H9 (cell line): ENCODE data around the gene CDX2. TPM values are rescaled to one million over a fixed set of nuclear protein-coding genes. Genes with fewer than 3 reads are reported as not detected.
A peak's percentile ranks its signal among the peaks of the same experiment; 100 is the strongest.

Source experiments
- DNase-seq: peaks from one replicate; pipeline ENCODE4 v3.0.0-alpha.2; 2017
- H2AFZ ChIP-seq: one replicate; pipeline ENCODE4 v1.6.1; 2013; ENCODE audit warnings: mild to moderate bottlenecking, low read length, control low read depth, moderate library complexity
- H2AK5ac ChIP-seq: 2 replicates; pipeline ENCODE4 v1.6.1; 2013; ENCODE audit warnings: low read length, control low read depth, mixed read lengths; ENCODE audit not compliant: insufficient read length
- H2BK120ac ChIP-seq: one replicate; pipeline ENCODE4 v1.6.1; 2013; ENCODE audit warnings: low read depth, mild to moderate bottlenecking, low read length, control low read depth, inconsistent platforms; ENCODE audit not compliant: poor library complexity, severe bottlenecking
- H2BK12ac ChIP-seq: 2 replicates; pipeline ENCODE4 v1.6.1; 2013; ENCODE audit warnings: low read length, control low read depth, mixed read lengths, low read depth; ENCODE audit not compliant: insufficient read length
- H2BK15ac ChIP-seq: 2 replicates; pipeline ENCODE4 v1.6.1; 2013; ENCODE audit warnings: low read depth, low read length, control low read depth
- H2BK20ac ChIP-seq: one replicate; pipeline ENCODE4 v1.6.1; 2013; ENCODE audit warnings: low read depth, mild to moderate bottlenecking, low read length, control low read depth, inconsistent platforms; ENCODE audit not compliant: poor library complexity, severe bottlenecking
- H2BK5ac ChIP-seq: 2 replicates; pipeline ENCODE4 v1.6.1; 2013; ENCODE audit warnings: low read length, control low read depth, mixed read lengths; ENCODE audit not compliant: insufficient read length
- H3K14ac ChIP-seq: 2 replicates; pipeline ENCODE4 v1.6.1; 2013; ENCODE audit warnings: low read length, control low read depth; ENCODE audit not compliant: insufficient read depth
- H3K18ac ChIP-seq: 2 replicates; pipeline ENCODE4 v1.6.1; 2013; ENCODE audit warnings: low read depth, mild to moderate bottlenecking, mixed read lengths, low read length, control low read depth; ENCODE audit not compliant: insufficient read length
- H3K23ac ChIP-seq: 2 replicates; pipeline ENCODE4 v1.6.1; 2013; ENCODE audit warnings: low read length, control low read depth, mixed read lengths, low read depth; ENCODE audit not compliant: insufficient read length
- H3K23me2 ChIP-seq: 2 replicates; pipeline ENCODE4 v1.6.1; 2013; ENCODE audit warnings: low read depth, mild to moderate bottlenecking, mixed read lengths, low read length, control low read depth; ENCODE audit not compliant: insufficient read length, poor library complexity, severe bottlenecking
- H3K27ac ChIP-seq: 2 replicates; pipeline ENCODE4 v1.5.1; 2013; ENCODE audit warnings: low read length, control low read depth, mixed read lengths, low read depth; ENCODE audit not compliant: insufficient read length
- H3K27me3 ChIP-seq: 2 replicates; pipeline ENCODE4 v1.6.1; 2013; ENCODE audit warnings: low read length, control low read depth, inconsistent platforms; ENCODE audit not compliant: insufficient read depth
- H3K4ac ChIP-seq: 2 replicates; pipeline ENCODE4 v1.6.1; 2013; ENCODE audit warnings: low read depth, mild to moderate bottlenecking, control low read depth, inconsistent platforms, low read length, moderate library complexity
- H3K4me1 ChIP-seq: 2 replicates; pipeline ENCODE4 v1.6.1; 2013; ENCODE audit warnings: low read length, control low read depth, inconsistent platforms; ENCODE audit not compliant: insufficient read depth
- H3K4me2 ChIP-seq: 2 replicates; pipeline ENCODE4 v1.6.1; 2013; ENCODE audit warnings: low read length, control low read depth, mixed read lengths; ENCODE audit not compliant: insufficient read length, insufficient read depth
- H3K56ac ChIP-seq: 2 replicates; pipeline ENCODE4 v1.6.1; 2013; ENCODE audit warnings: low read depth, mild to moderate bottlenecking, mixed read lengths, low read length, control low read depth; ENCODE audit not compliant: insufficient read length
- H3K79me1 ChIP-seq: 2 replicates; pipeline ENCODE4 v1.6.1; 2013; ENCODE audit warnings: low read depth, mild to moderate bottlenecking, moderate library complexity, low read length, control low read depth, inconsistent platforms; ENCODE audit not compliant: insufficient read depth, poor library complexity, severe bottlenecking
- H3K79me2 ChIP-seq: 2 replicates; pipeline ENCODE4 v1.6.1; 2013; ENCODE audit warnings: low read length, control low read depth, inconsistent platforms; ENCODE audit not compliant: insufficient read depth
- H3K9ac ChIP-seq: 2 replicates; pipeline ENCODE4 v1.6.1; 2013; ENCODE audit warnings: low read length, control low read depth, mixed read lengths; ENCODE audit not compliant: insufficient read length; ENCODE audit errors: extremely low read depth
- H3K9me3 ChIP-seq: one replicate; pipeline ENCODE4 v1.6.1; 2013; ENCODE audit warnings: low read depth, low read length, inconsistent platforms; ENCODE audit not compliant: control insufficient read depth
- H3T11ph ChIP-seq: one replicate; pipeline ENCODE4 v1.6.1; 2013; ENCODE audit warnings: mild to moderate bottlenecking, low read length, control low read depth, inconsistent platforms
- H4K20me1 ChIP-seq: one replicate; pipeline ENCODE4 v1.6.1; 2013; ENCODE audit not compliant: control insufficient read depth, insufficient read length, insufficient read depth
- H4K5ac ChIP-seq: 2 replicates; pipeline ENCODE4 v1.6.1; 2013; ENCODE audit warnings: low read depth, mild to moderate bottlenecking, mixed read lengths, low read length, control low read depth; ENCODE audit not compliant: insufficient read length
- H4K8ac ChIP-seq: replicated peaks from 2 replicates; pipeline ENCODE4 v1.6.1; 2013; ENCODE audit warnings: low read length, control low read depth, mixed read lengths, low read depth; ENCODE audit not compliant: insufficient read length
- H4K91ac ChIP-seq: 2 replicates; pipeline ENCODE4 v1.6.1; 2013; ENCODE audit warnings: low read depth, mild to moderate bottlenecking, moderate library complexity, mixed read lengths, low read length, control low read depth; ENCODE audit not compliant: insufficient read length
- H3K27ac Mint-ChIP-seq, 3 experiments: 2 replicates in 2 of 3; 3 replicates in 1 of 3; pipeline ENCODE4 v1.8.0; 2020 to 2021; ENCODE audit warnings: mixed read lengths in 3 of 3, mild to moderate bottlenecking in 1 of 3, moderate library complexity in 1 of 3
- H3K27me3 Mint-ChIP-seq: 2 replicates; pipeline ENCODE4 v1.8.0; 2021; ENCODE audit warnings: low read depth, mild to moderate bottlenecking, moderate library complexity, mixed read lengths
- H3K36me3 Mint-ChIP-seq, 3 experiments: 2 replicates in 2 of 3; 3 replicates in 1 of 3; pipeline ENCODE4 v1.8.0; 2020 to 2021; ENCODE audit warnings: low read depth in 3 of 3, mixed read lengths in 3 of 3; ENCODE audit not compliant: insufficient read depth in 1 of 3
- H3K4me1 Mint-ChIP-seq, 2 experiments: 2 replicates each; pipeline ENCODE4 v1.8.0; 2020; ENCODE audit warnings: mixed read lengths in 2 of 2
- H3K4me3 Mint-ChIP-seq, 2 experiments: 2 replicates in 1 of 2; 3 replicates in 1 of 2; pipeline ENCODE4 v1.8.0; 2020 to 2021; ENCODE audit warnings: mild to moderate bottlenecking in 2 of 2, mixed read lengths in 2 of 2, moderate library complexity in 1 of 2
- H3K9me3 Mint-ChIP-seq, 2 experiments: 2 replicates in 1 of 2; 3 replicates in 1 of 2; pipeline ENCODE4 v1.8.0; 2020; ENCODE audit warnings: mild to moderate bottlenecking in 2 of 2, mixed read lengths in 2 of 2, moderate library complexity in 1 of 2
- CTCF ChIP-seq: fragments of 200-600 bp; sonication (generic); conservative IDR thresholded peaks from 3 replicates; pipeline ENCODE4 v1.8.0; 2021; ENCODE audit warnings: antibody characterized with exemption, mild to moderate bottlenecking
- WGBS: extraction: QIAGEN DNeasy Blood & Tissue Kit; methylation state at CpG from one replicate; pipeline ENCODE4 v1.1.7; 2013; ENCODE audit warnings: missing lambda C conversion rate, low lambda C conversion rate, mixed read lengths; ENCODE audit not compliant: insufficient read length; ENCODE audit errors: extremely low coverage; 5-methylcytosine and 5-hydroxymethylcytosine counted together
- total RNA-seq: library from RNA; stranded (reverse); gene quantifications from 2 replicates; pipeline ENCODE4 v1.2.1, GENCODE V29; 2021

Gene CDX2
- total RNA-seq, 1 experiment from 2014 or later: not detected

- Histone ChIP-seq H4K91ac (no peak overlapping the region), H3K27ac (no peak overlapping the region), H3K9me3 (no peaks in the 10 kb centered on the region), H3K18ac (no peak overlapping the region), H2AFZ (no peak overlapping the region), H3K4me1 (no peaks in the 10 kb centered on the region; the same call in 1 of the 2 replicates), H3K14ac (no peak overlapping the region), H3K4me2 (no peak overlapping the region), H2AK5ac (no peak overlapping the region), H4K20me1 (peaks cover 6% of the 10 kb centered on the region), H3K23me2 (no peaks in the 10 kb centered on the region), H4K8ac (no peak overlapping the region), H3K27me3 (peaks cover 99% of the 10 kb centered on the region), H3K9ac (no peak overlapping the region), H2BK15ac (no peak overlapping the region), H3K23ac (no peak overlapping the region), H2BK12ac (no peak overlapping the region), H4K5ac (no peak overlapping the region), H2BK5ac (no peak overlapping the region), H3T11ph (no peak overlapping the region), H3K79me2 (no peaks in the 10 kb centered on the region), H2BK120ac (no peak overlapping the region), H3K79me1 (no peaks in the 10 kb centered on the region), H3K56ac (no peak overlapping the region), H2BK20ac (no peak overlapping the region), H3K4ac (no peak overlapping the region)
- H3K4me1 Mint-ChIP-seq: peaks cover 15 to 42% of the 10 kb centered on the region in 2 experiments
- H3K27ac Mint-ChIP-seq: no peak overlapping the region
- H3K36me3 Mint-ChIP-seq: peaks cover 0 to 2% (median 0%) of the 10 kb centered on the region in 3 experiments; a peak in 1 of 7 replicates
- no CpG with 5 or more reads among the region's 24 CpGs for WGBS
- no peak for TF ChIP-seq CTCF
- no peak for DNase-seq
- 0 out of 5 replicates have a peak overlapping the region, but pooled peaks of 1 of the 2 experiments have one; percentile 28 for H3K4me3 Mint-ChIP-seq
- H3K9me3 Mint-ChIP-seq: peaks cover 3 to 13% of the 10 kb centered on the region in 2 experiments; a peak in 4 of 5 replicates
- H3K27me3 Mint-ChIP-seq: peaks cover 99% of the 10 kb centered on the region
Measured at GRCh38 chr13:27922883-27923612, 46.1 kb downstream of the CDX2 start.
